NCI-H187 (cell line): Measurements from ENCODE around the gene NOL6.
A peak's percentile ranks its signal among the peaks of the same experiment; 100 is the strongest.
"Not testable (repeated sequence)": the region's sequence is repeated elsewhere in the genome, so short reads cannot be mapped to it uniquely, and the experiment has no call there.

ENCODE experiments used
- DNase-seq, 2 experiments: peaks; one replicate each; lab custom pipeline; 2025; lab: John Stamatoyannopoulos, UW

NOL6 gene

GRCh38 chr9:33434317-33435105 lies 39.2 kb downstream of the NOL6 start:
- no peak for DNase-seq

- no peak for DNase-seq
These were observed 39.9 kb downstream of the NOL6 start for GRCh38 chr9:33433871-33434270.

- DNase-seq, result no peak
These were observed 42.3 kb downstream of the NOL6 start for GRCh38 chr9:33431420-33431819.

GRCh38 chr9:33430942-33431341 lies 42.8 kb downstream of the NOL6 start:
- DNase-seq, result no peak

- no peak for DNase-seq
These were observed 44.3 kb downstream of the NOL6 start for GRCh38 chr9:33429256-33429985.

- DNase-seq, result no peak
These were observed 46.9 kb downstream of the NOL6 start for GRCh38 chr9:33426843-33427293.

GRCh38 chr9:33425128-33425533 lies 48.6 kb downstream of the NOL6 start:
- no peak for DNase-seq

GRCh38 chr9:33424492-33424891 lies 49.2 kb downstream of the NOL6 start:
- not testable (repeated sequence) for DNase-seq

GRCh38 chr9:33424043-33424442 lies 49.7 kb downstream of the NOL6 start:
- not testable (repeated sequence) for DNase-seq

GRCh38 chr9:33419708-33420303 lies 53.9 kb downstream of the NOL6 start:
- DNase-seq, result no peak

GRCh38 chr9:33418090-33418489 lies 55.6 kb downstream of the NOL6 start:
- DNase-seq, result no peak

GRCh38 chr9:33416996-33417395 lies 56.7 kb downstream of the NOL6 start:
- no peak for DNase-seq

- peak; percentile 2 to 25 for DNase-seq
These were observed 58.2 kb downstream of the NOL6 start for GRCh38 chr9:33415501-33416038.

- DNase-seq, result no peak
These were observed 58.7 kb downstream of the NOL6 start for GRCh38 chr9:33414889-33415500.

GRCh38 chr9:33414268-33414667 lies 59.5 kb downstream of the NOL6 start:
- no peak for DNase-seq
